Prostate gland (tissue), 2 donors: Measurements from ENCODE around the gene FAM149B1.

Experiments used
- CTCF ChIP-seq, 4 experiments: fragments of 200-600 bp in 2 of 4; fragments of 450-650 bp in 2 of 4; sonication (generic) in 2 of 4; IDR thresholded peaks; 1 replicate in 3 of 4; 2 replicates in 1 of 4; pipeline ENCODE4 v1.5.1; 2016 to 2019; ENCODE audit warnings: antibody characterized with exemption in 4 of 4, mild to moderate bottlenecking in 2 of 4, moderate library complexity in 2 of 4
- POLR2A ChIP-seq: fragments of 450-650 bp; IDR thresholded peaks from one replicate; pipeline ENCODE4 v1.6.1; 2016; ENCODE audit warnings: antibody characterized with exemption, mild to moderate bottlenecking

DNA sequence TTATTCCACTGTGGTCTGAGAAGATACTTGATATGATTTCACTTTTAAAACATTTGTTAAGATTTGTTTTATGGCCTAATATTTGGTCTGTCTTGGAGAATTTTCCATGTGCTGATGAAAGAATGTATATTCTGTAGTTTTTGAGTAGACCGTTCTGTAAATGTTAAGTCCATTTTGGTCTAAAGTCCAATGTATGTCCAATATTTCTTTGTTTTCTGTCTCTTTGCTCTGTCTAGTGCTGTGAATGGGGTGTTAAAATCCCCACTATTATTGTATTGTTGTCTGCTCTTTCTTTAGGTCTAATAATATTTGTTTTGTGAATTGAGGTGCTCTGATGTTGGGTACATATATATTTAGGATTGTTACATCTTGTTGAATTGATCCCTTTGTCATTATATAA lies 47.8 kb downstream of the FAM149B1 start:
- TF ChIP-seq CTCF (IDR thresholded peaks at IDR 0.05), result no peak
- no peak for TF ChIP-seq POLR2A
